CD8-positive, alpha-beta memory T cell (primary cell): ENCODE data around the gene ABHD6. TPM values are rescaled to one million over a fixed set of nuclear protein-coding genes. Genes with fewer than 3 reads are reported as not detected.
"Not testable (repeated sequence)": the region's sequence is repeated elsewhere in the genome, so short reads cannot be mapped to it uniquely, and the experiment has no call there.

ENCODE experiments used
- CTCF ChIA-PET: fragments of 350-600 bp; sonication (Branson Sonifier 250); formaldehyde crosslinking; loops from one replicate; lab custom pipeline; 2021; ENCODE audit warnings: antibody characterized with exemption; lab: Charles Lee
- POLR2A ChIA-PET: fragments of 350-600 bp; sonication (Branson Sonifier 250); formaldehyde crosslinking; loops from one replicate; lab custom pipeline; 2021; ENCODE audit warnings: antibody characterized with exemption; lab: Charles Lee
- DNase-seq, 5 donors: peaks; one replicate each; pipeline versions ENCODE4 v3.0.0 to v3.0.0-alpha.2; 2020 to 2022; ENCODE audit warnings: mixed read lengths in 1 of 5
- H3K27ac ChIP-seq: one replicate; pipeline ENCODE4 v1.7.0; 2013; ENCODE audit warnings: low read depth, mild to moderate bottlenecking, low read length, moderate library complexity
- H3K27me3 ChIP-seq: 2 replicates; pipeline ENCODE4 v1.7.0; 2013; ENCODE audit warnings: low read length, mild to moderate bottlenecking; ENCODE audit not compliant: insufficient read depth, poor library complexity, severe bottlenecking
- H3K36me3 ChIP-seq: 2 replicates; pipeline ENCODE4 v1.7.0; 2013; ENCODE audit warnings: mild to moderate bottlenecking, low read length, moderate library complexity; ENCODE audit not compliant: insufficient read depth
- H3K4me1 ChIP-seq: 2 replicates; pipeline ENCODE4 v1.7.0; 2013; ENCODE audit warnings: mild to moderate bottlenecking, low read length, moderate library complexity; ENCODE audit not compliant: insufficient read depth
- H3K4me3 ChIP-seq: 2 replicates; pipeline ENCODE4 v1.7.0; 2013; ENCODE audit warnings: mild to moderate bottlenecking, low read length
- H3K9me3 ChIP-seq: 2 replicates; pipeline ENCODE4 v1.7.0; 2013; ENCODE audit warnings: mild to moderate bottlenecking, low read length
- H3K27ac Mint-ChIP-seq, 8 donors: one replicate each; pipeline ENCODE4 v1.8.0; 2020 to 2021; ENCODE audit warnings: mixed read lengths in 8 of 8, mild to moderate bottlenecking in 6 of 8, inconsistent platforms in 3 of 8, moderate library complexity in 3 of 8
- H3K27me3 Mint-ChIP-seq, 2 donors: one replicate each; pipeline ENCODE4 v1.8.0; 2020 to 2021; ENCODE audit warnings: mixed read lengths in 2 of 2, mild to moderate bottlenecking in 1 of 2, moderate library complexity in 1 of 2
- H3K36me3 Mint-ChIP-seq, 3 donors: one replicate each; pipeline ENCODE4 v1.8.0; 2020 to 2021; ENCODE audit warnings: mixed read lengths in 3 of 3, inconsistent platforms in 1 of 3, mild to moderate bottlenecking in 1 of 3
- H3K4me1 Mint-ChIP-seq, 3 donors: one replicate each; pipeline ENCODE4 v1.8.0; 2020 to 2021; ENCODE audit warnings: mixed read lengths in 3 of 3, inconsistent platforms in 1 of 3, mild to moderate bottlenecking in 1 of 3
- H3K4me3 Mint-ChIP-seq, 7 donors: one replicate each; pipeline ENCODE4 v1.8.0; 2020 to 2021; ENCODE audit warnings: mixed read lengths in 7 of 7, mild to moderate bottlenecking in 6 of 7, moderate library complexity in 4 of 7, inconsistent platforms in 2 of 7
- H3K9me3 Mint-ChIP-seq, 5 donors: one replicate each; pipeline ENCODE4 v1.8.0; 2020 to 2022; ENCODE audit warnings: mixed read lengths in 5 of 5, mild to moderate bottlenecking in 3 of 5, moderate library complexity in 2 of 5, inconsistent platforms in 1 of 5
- polyA plus RNA-seq: library from polyadenylated mRNA; unstranded; fragments of 300-500 nt; fragmentation: Illumina TruSeq; gene quantifications from one replicate; pipeline ENCODE4 v1.2.3, GENCODE V29; 2021
- total RNA-seq, 2 experiments: library from RNA; stranded (reverse); gene quantifications; one replicate each; pipeline ENCODE4 v1.2.3, GENCODE V29; 2021

Gene ABHD6
- total and polyA plus RNA-seq, 3 experiments from 2014 or later = 6.6 to 10.6 (median 7.1) TPM

DNA sequence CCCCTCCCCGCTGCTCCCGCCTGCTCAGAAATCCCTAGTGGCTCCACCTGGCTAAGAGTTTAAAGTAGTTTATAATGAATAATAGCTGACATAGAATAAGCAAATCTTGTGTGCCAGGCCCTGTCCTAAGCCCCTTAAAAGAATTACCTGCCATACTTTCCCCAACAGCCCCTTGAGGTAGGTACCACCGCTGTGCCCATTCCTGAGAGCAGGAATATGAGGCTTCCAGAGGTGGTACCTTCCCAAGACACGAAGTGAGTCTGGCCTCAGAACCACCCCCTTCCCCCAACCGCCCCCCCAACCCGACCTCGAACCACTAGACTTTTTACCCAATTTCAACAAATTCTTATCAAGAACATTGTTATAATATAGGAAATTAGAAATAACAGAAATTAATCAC, 1.2 kb downstream of the ABHD6 start:
- H3K36me3 Mint-ChIP-seq = peaks cover 0 to 6% (median 4%) of the 10 kb centered on the region in 3 donors
- no peaks in the 10 kb centered on the region for H3K9me3 Mint-ChIP-seq
- peaks cover 13% of the 10 kb centered on the region for H3K4me1 ChIP-seq
- H3K27me3 Mint-ChIP-seq = peaks cover 1 to 3% of the 10 kb centered on the region in 2 donors
- CTCF ChIA-PET = interaction anchor here (0.9 to 2.0 kb wide), 4 partner anchors 16 to 253 kb away, joined by 3 to 6 read pairs (median 3); partner anchors contain the start of genes HTD2, KCTD6 and RPP14
- peak overlapping the region; percentile 89 for H3K4me3 ChIP-seq
- H3K27ac ChIP-seq = no peak overlapping the region
- no peaks in the 10 kb centered on the region for H3K27me3 ChIP-seq
- no peaks in the 10 kb centered on the region for H3K36me3 ChIP-seq
- peaks cover 13 to 22% (median 15%) of the 10 kb centered on the region in 3 donors for H3K4me1 Mint-ChIP-seq
- peak overlapping the region; percentile 82 to 94 (median 92) for H3K4me3 Mint-ChIP-seq
- peak overlapping the region in 3 of 8 donors; percentile 43 to 87 (median 83) for H3K27ac Mint-ChIP-seq
- DNase-seq = no peak
- POLR2A ChIA-PET = interaction anchor here (0.7 kb wide), 1 partner anchor 67 kb away, joined by 4 read pairs; no protein-coding TSS in a partner anchor
- no peaks in the 10 kb centered on the region for H3K9me3 ChIP-seq

GRCh38 chr3:58241306-58242044, 3.9 kb downstream of the ABHD6 start:
- Histone ChIP-seq H3K4me1 (peaks cover 12% of the 10 kb centered on the region), H3K27ac (no peak overlapping the region), H3K27me3 (no peaks in the 10 kb centered on the region), H3K4me3 (no peak overlapping the region), H3K9me3 (no peaks in the 10 kb centered on the region), H3K36me3 (no peaks in the 10 kb centered on the region)
- no peaks in the 10 kb centered on the region for H3K9me3 Mint-ChIP-seq
- peaks cover 13 to 23% (median 13%) of the 10 kb centered on the region in 3 donors for H3K4me1 Mint-ChIP-seq
- ChIA-PET POLR2A (no interaction called here), CTCF (interaction anchor here (1.7 kb wide), 1 partner anchor 64 kb away, joined by 7 read pairs; the partner anchor contains the start of genes HTD2 and RPP14)
- no peaks in the 10 kb centered on the region for H3K27me3 Mint-ChIP-seq
- peak overlapping the region in 2 of 7 donors; percentile 20 to 30 for H3K4me3 Mint-ChIP-seq
- H3K27ac Mint-ChIP-seq = peak overlapping the region in 2 of 8 donors; percentile 3 to 12
- no peak for DNase-seq
- H3K36me3 Mint-ChIP-seq = peaks cover 0 to 6% (median 4%) of the 10 kb centered on the region in 3 donors

DNA sequence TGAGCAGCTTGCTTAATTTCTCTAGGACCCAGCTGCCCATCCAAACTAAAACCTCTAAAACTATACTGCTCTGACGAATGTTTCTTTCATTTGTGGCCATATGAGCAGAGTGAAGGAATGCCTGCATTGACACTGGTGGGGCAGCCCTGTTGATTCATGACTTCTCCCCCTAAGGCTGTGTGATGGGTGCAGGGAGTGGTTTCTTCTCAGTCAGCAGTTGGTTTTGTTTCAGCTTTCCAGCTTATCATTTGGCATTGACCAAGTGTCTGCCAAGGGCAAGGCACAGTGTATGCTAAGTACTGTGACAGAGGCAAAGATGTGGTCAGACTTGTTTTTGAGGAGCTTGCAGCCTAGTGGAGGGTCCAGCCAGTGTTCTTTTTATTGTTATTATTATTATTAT, 4.7 kb downstream of the ABHD6 start:
- Histone ChIP-seq H3K27ac (no peak overlapping the region), H3K36me3 (no peaks in the 10 kb centered on the region), H3K27me3 (no peaks in the 10 kb centered on the region), H3K4me1 (peaks cover 5% of the 10 kb centered on the region), H3K9me3 (no peaks in the 10 kb centered on the region), H3K4me3 (no peak overlapping the region)
- peak overlapping the region in 1 of 7 donors; percentile 35 for H3K4me3 Mint-ChIP-seq
- POLR2A ChIA-PET = no interaction called here
- CTCF ChIA-PET = no interaction called here
- H3K27ac Mint-ChIP-seq = no peak overlapping the region
- peaks cover 6 to 21% (median 10%) of the 10 kb centered on the region in 3 donors for H3K4me1 Mint-ChIP-seq
- no peaks in the 10 kb centered on the region for H3K27me3 Mint-ChIP-seq
- no peaks in the 10 kb centered on the region for H3K9me3 Mint-ChIP-seq
- DNase-seq = no peak
- peaks cover 0 to 5% (median 4%) of the 10 kb centered on the region in 3 donors for H3K36me3 Mint-ChIP-seq

- H3K27me3 Mint-ChIP-seq, H3K4me3 ChIP-seq, H3K9me3 Mint-ChIP-seq, H3K36me3 Mint-ChIP-seq, H3K27ac Mint-ChIP-seq, DNase-seq, CTCF ChIA-PET, H3K27ac ChIP-seq, H3K4me3 Mint-ChIP-seq, H3K36me3 ChIP-seq, H3K4me1 ChIP-seq, H3K9me3 ChIP-seq, H3K27me3 ChIP-seq: not testable (repeated sequence)
- POLR2A ChIA-PET = interaction anchor here (0.7 kb wide), 1 partner anchor 91 kb away, joined by 3 read pairs; no protein-coding TSS in a partner anchor
- H3K4me1 Mint-ChIP-seq = peaks cover 6 to 21% (median 10%) of the 10 kb centered on the region in 3 donors
Measured at GRCh38 chr3:58242860-58243259, 5.3 kb downstream of the ABHD6 start.

GRCh38 chr3:58243976-58244585, 6.5 kb downstream of the ABHD6 start:
- Histone ChIP-seq H3K4me1 (no peaks in the 10 kb centered on the region), H3K36me3 (no peaks in the 10 kb centered on the region), H3K9me3 (no peaks in the 10 kb centered on the region), H3K27ac (no peak overlapping the region), H3K4me3 (no peak overlapping the region), H3K27me3 (no peaks in the 10 kb centered on the region)
- ChIA-PET CTCF (no interaction called here), POLR2A (no interaction called here)
- Mint-ChIP-seq H3K27ac (no peak overlapping the region), H3K9me3 (no peaks in the 10 kb centered on the region), H3K27me3 (no peaks in the 10 kb centered on the region), H3K4me1 (peaks cover 0 to 12% (median 2%) of the 10 kb centered on the region in 3 donors), H3K36me3 (peaks cover 0 to 4% (median 0%) of the 10 kb centered on the region in 3 donors), H3K4me3 (no peak overlapping the region)
- no peak for DNase-seq

DNA sequence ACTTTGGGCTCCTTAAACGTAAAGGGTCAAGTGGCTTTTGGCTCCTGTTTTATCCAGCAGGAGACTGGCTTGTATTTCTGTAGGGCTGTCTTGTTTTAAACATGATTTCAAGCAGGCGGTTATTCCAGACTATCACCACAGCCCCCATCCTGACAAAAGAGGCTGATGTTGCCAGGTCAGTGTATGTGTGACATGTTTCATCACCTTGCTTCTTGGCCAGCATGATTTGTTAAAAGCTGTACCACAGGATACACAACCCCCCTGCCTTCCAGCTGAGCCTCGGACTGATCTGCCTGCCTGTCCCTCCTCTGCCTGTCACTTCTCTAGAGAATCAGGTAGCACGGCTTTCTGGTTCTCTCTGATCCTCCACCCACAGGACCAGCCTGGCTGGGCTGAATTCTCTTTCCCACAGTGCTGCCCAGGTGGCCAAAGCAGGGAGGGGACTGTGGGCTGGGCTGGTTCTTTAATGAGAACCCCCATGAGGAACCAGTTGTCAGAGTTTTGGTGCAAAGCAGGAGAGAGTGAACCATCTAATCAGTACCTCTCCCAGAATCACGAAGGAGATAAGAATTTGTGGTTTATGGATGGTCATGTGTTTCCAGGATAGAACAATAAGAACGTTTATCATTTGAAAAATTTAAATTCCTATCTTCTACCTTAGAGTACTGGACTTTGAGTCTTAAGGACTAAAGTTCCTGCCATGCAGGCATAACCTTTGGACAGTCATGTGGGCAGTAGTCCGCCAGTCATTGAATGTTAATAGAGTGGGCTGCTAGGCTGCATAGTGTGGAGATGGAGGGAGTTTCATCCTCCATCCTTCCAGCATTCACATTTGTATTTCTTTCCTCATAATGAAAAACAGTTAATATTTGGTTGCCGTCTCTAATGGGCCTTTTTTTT, 8.8 kb downstream of the ABHD6 start:
- H3K27ac Mint-ChIP-seq = no peak overlapping the region
- CTCF ChIA-PET = no interaction called here
- peaks cover 0 to 10% (median 5%) of the 10 kb centered on the region in 3 donors for H3K36me3 Mint-ChIP-seq
- no peak overlapping the region for H3K27ac ChIP-seq
- no peaks in the 10 kb centered on the region for H3K27me3 Mint-ChIP-seq
- H3K4me1 Mint-ChIP-seq = peaks cover 0 to 9% (median 0%) of the 10 kb centered on the region in 3 donors
- H3K9me3 Mint-ChIP-seq = no peaks in the 10 kb centered on the region
- no peaks in the 10 kb centered on the region for H3K27me3 ChIP-seq
- H3K9me3 ChIP-seq = no peaks in the 10 kb centered on the region
- H3K36me3 ChIP-seq = no peaks in the 10 kb centered on the region
- POLR2A ChIA-PET = no interaction called here
- no peak overlapping the region for H3K4me3 ChIP-seq
- H3K4me1 ChIP-seq = no peaks in the 10 kb centered on the region
- DNase-seq = no peak
- H3K4me3 Mint-ChIP-seq = no peak overlapping the region

DNA sequence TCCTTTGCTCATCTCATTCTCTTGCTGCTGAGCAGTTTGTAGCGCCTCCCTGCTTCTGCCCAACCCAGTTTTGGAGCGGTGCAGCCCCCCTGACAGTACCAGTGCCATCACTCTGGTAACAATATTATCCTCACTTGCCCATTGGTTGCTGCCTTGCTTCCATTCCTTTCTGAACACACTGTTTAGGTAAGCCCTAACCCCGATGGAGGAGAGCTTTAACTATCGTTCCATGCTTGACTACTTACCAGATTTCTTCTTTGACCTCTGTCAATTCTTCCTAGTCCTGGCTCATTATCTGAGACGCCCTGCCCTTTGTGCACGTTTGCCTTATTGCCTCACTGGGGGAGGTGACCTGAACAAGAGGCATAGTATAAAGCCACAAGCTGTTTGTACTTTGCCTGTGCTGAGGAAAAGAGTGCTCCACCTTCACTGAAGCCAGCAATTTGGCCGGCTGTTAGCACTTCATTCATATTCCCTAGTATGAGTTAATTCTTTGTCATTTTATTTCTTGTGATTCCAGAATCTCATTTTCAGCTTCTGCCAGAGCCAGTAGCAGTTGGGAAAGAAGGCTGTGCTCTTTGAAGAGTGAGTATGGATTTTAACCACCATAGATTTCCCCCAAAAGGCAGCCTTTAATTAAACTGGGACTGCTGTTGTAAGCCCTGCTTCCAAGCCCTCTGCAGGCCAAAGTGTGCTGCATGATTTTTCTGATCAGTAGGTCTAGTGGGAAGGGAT, 11.9 kb downstream of the ABHD6 start:
- H3K9me3 Mint-ChIP-seq = no peaks in the 10 kb centered on the region
- peak overlapping the region in 1 of 8 donors; percentile 37 for H3K27ac Mint-ChIP-seq
- no peaks in the 10 kb centered on the region for H3K9me3 ChIP-seq
- ChIA-PET CTCF (no interaction called here), POLR2A (no interaction called here)
- H3K4me3 Mint-ChIP-seq = no peak overlapping the region
- no peak overlapping the region for H3K4me3 ChIP-seq
- H3K27me3 Mint-ChIP-seq = no peaks in the 10 kb centered on the region
- peaks cover 0 to 9% (median 6%) of the 10 kb centered on the region in 3 donors for H3K36me3 Mint-ChIP-seq
- peaks cover 0 to 10% (median 3%) of the 10 kb centered on the region in 3 donors for H3K4me1 Mint-ChIP-seq
- no peaks in the 10 kb centered on the region for H3K27me3 ChIP-seq
- DNase-seq = no peak
- no peaks in the 10 kb centered on the region for H3K4me1 ChIP-seq
- no peaks in the 10 kb centered on the region for H3K36me3 ChIP-seq
- no peak overlapping the region for H3K27ac ChIP-seq
